Tibial nerve (tissue), 4 donors: Measurements from ENCODE around the gene TLE3. TPM values are rescaled to one million over a fixed set of nuclear protein-coding genes. Genes with fewer than 3 reads are reported as not detected.
A peak's percentile ranks its signal among the peaks of the same experiment; 100 is the strongest.

ENCODE experiments used
- DNase-seq, 2 donors: peaks; one replicate each; pipeline ENCODE4 v3.0.0-alpha.2; 2019; ENCODE audit warnings: low spot score in 2 of 2
- H3K27ac ChIP-seq, 4 donors: fragments of 200-600 bp; sonication (generic) in 3 of 4; one replicate each; pipeline ENCODE4 v1.5.1; 2017 to 2019; ENCODE audit warnings: mild to moderate bottlenecking in 1 of 4
- H3K27me3 ChIP-seq, 2 donors: fragments of 200-600 bp; sonication (generic) in 1 of 2; one replicate each; pipeline versions ENCODE4 v1.5.1 to v1.6.0; 2017 to 2019
- H3K36me3 ChIP-seq, 3 donors: fragments of 200-600 bp; sonication (generic); one replicate each; pipeline ENCODE4 v1.5.1; 2018 to 2019
- H3K4me1 ChIP-seq, 4 donors: fragments of 200-600 bp; sonication (generic) in 3 of 4; one replicate each; pipeline ENCODE4 v1.5.1; 2017 to 2019
- H3K4me3 ChIP-seq, 4 donors: fragments of 200-600 bp; sonication (generic) in 3 of 4; one replicate each; pipeline ENCODE4 v1.5.1; 2017 to 2019; ENCODE audit warnings: mild to moderate bottlenecking in 1 of 4, moderate library complexity in 1 of 4
- H3K9me3 ChIP-seq, 4 donors: fragments of 200-600 bp; sonication (generic) in 3 of 4; one replicate each; pipeline ENCODE4 v1.5.1; 2017 to 2019
- CTCF ChIP-seq, 5 experiments: fragments of 200-600 bp in 3 of 5; fragments of 450-650 bp in 2 of 5; sonication (generic) in 3 of 5; IDR thresholded peaks; one replicate each; pipeline ENCODE4 v1.5.1; 2016 to 2019; ENCODE audit warnings: antibody characterized with exemption in 5 of 5, mild to moderate bottlenecking in 3 of 5, moderate library complexity in 2 of 5
- EP300 ChIP-seq, 2 donors: sonication (generic); formaldehyde crosslinking; IDR thresholded peaks; one replicate each; pipeline ENCODE4 v1.6.1; 2017; ENCODE audit warnings: antibody characterized with exemption in 2 of 2, mild to moderate bottlenecking in 1 of 2
- POLR2A ChIP-seq, 2 donors: fragments of 450-650 bp; IDR thresholded peaks; one replicate each; pipeline ENCODE4 v1.6.1; 2017; ENCODE audit warnings: antibody characterized with exemption in 2 of 2, mild to moderate bottlenecking in 2 of 2, moderate library complexity in 2 of 2
- WGBS, 2 donors: methylation state at CpG; one replicate each; pipeline ENCODE4 v1.1.5; 2018; 5-methylcytosine and 5-hydroxymethylcytosine counted together
- total RNA-seq, 4 donors: library from RNA; depleted of rRNA; stranded (reverse); fragments of >200 nt; gene quantifications; one replicate each; pipeline ENCODE4 v1.1.0, GENCODE V29; 2016

Gene TLE3
- total RNA-seq, 4 donors from 2014 or later, result 62.4 to 91.6 (median 76.9) TPM

GRCh38 chr15:70111203-70112073, 13.7 kb upstream of the TLE3 start:
- H3K27ac ChIP-seq, result peak overlapping the region; percentile 69 to 89 (median 82)
- TF ChIP-seq CTCF (IDR thresholded peaks at IDR 0.05) (no peak), EP300 (IDR thresholded peaks at IDR 0.05) (peak; percentile 25 to 91), POLR2A (IDR thresholded peaks at IDR 0.05) (peak in 1 of 2 donors; percentile 21)
- H3K36me3 ChIP-seq, result no peaks in the 10 kb centered on the region
- peaks cover 0 to 23% (median 11%) of the 10 kb centered on the region in 4 donors for H3K4me1 ChIP-seq
- WGBS, 2 donors, result 7 to 8% methylated on average over 8 of the region's 8 CpGs
- H3K27me3 ChIP-seq, result no peaks in the 10 kb centered on the region
- H3K4me3 ChIP-seq, result peak overlapping the region in 2 of 4 donors; percentile 23 to 40
- peak; percentile 49 to 83 for DNase-seq
- no peaks in the 10 kb centered on the region for H3K9me3 ChIP-seq

DNA sequence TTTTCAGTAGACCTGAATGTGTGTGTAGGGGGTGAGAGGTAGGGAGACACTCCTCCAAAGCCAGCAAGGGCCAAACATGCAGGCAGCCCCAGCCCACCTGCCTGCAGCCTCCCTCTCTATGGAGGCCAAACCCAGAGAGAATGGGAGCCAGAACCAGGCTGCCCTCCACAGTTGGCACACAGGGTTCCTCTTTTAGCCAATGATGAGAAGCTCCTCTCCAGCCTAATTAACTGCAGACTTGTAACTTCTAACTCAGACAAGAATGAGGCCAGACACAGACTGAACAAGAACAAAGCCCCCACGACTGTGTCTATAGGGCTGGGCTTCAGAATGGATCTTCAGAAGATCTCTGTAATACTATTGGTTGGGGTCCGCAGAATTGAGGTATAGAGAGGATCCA, 12.3 kb upstream of the TLE3 start:
- Histone ChIP-seq H3K36me3 (no peaks in the 10 kb centered on the region), H3K27ac (peak overlapping the region in 1 of 4 donors; percentile 89), H3K4me3 (no peak overlapping the region), H3K27me3 (no peaks in the 10 kb centered on the region), H3K4me1 (peaks cover 0 to 23% (median 11%) of the 10 kb centered on the region in 4 donors), H3K9me3 (no peaks in the 10 kb centered on the region)
- WGBS, 2 donors, result 98 to 100% methylated on average over 2 of the region's 2 CpGs
- no peak for DNase-seq
- TF ChIP-seq CTCF (IDR thresholded peaks at IDR 0.05) (no peak), POLR2A (IDR thresholded peaks at IDR 0.05) (no peak), EP300 (IDR thresholded peaks at IDR 0.05) (no peak)

DNA sequence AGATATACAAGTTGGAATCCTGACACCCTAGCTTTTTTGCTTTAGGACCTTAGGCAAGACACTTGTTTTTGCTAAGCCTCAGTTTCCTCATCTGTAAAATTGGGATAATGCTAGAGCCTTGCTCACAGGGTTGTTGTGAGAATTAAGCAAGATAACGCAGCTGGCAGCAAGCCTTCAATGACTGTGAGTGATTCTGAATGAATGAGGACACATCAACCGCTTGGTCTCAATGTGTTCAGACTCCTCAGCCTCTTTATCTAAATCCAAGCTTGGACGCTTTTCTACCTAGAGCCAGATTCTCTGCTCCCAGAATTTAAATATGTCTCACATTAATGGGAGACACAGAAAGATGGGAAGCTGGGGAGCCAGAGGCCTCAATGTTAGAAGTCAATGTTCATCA, 11.8 kb upstream of the TLE3 start:
- Histone ChIP-seq H3K36me3 (no peaks in the 10 kb centered on the region), H3K27me3 (no peaks in the 10 kb centered on the region), H3K9me3 (no peaks in the 10 kb centered on the region), H3K27ac (no peak overlapping the region), H3K4me1 (peaks cover 0 to 23% (median 11%) of the 10 kb centered on the region in 4 donors), H3K4me3 (no peak overlapping the region)
- no peak for DNase-seq
- TF ChIP-seq POLR2A (IDR thresholded peaks at IDR 0.05), result no peak
- TF ChIP-seq CTCF (IDR thresholded peaks at IDR 0.05), result no peak
- no peak for TF ChIP-seq EP300 (IDR thresholded peaks at IDR 0.05)
- 91 to 96% methylated on average over 3 of the region's 3 CpGs for WGBS, 2 donors

DNA sequence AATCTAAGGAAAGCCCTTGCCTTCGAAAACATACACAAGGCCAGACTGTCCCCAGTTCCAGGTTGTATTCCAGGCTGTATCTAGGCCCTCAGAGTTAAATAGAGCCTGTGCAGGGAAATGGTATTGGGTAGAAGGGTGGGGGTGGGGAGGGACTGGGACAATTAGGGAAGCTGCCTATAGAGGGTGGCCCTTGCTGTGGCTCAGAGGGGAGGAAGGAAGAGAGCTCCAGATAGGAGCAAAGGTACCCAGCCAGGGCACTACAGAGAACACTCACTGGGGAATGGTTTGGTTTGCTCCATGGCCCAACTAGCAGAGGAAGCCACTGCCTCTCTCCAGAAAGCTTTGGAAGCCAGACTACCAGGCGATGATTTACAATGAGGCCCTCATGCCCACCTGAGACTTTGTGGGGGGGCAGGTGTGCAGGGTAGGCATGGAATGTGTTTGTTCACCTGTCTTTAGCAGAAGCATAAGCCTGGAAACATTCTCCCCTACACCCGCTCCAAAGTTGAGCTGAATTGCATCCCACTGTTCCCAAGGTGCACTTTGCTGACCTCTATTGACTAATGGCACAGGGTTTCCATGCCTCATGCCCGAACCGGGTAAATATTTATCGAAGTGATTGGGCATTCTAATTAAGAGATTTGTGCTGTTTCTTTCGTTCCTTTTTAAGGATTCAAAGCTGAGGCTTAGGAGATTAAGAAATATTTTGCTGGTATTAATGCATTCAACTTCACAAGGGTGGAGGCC, 6.3 kb upstream of the TLE3 start:
- WGBS, 2 donors, result 76 to 79% methylated on average over 7 of the region's 7 CpGs
- Histone ChIP-seq H3K4me3 (no peak overlapping the region), H3K36me3 (no peaks in the 10 kb centered on the region), H3K4me1 (peaks cover 0 to 25% (median 18%) of the 10 kb centered on the region in 4 donors), H3K9me3 (no peaks in the 10 kb centered on the region), H3K27me3 (no peaks in the 10 kb centered on the region), H3K27ac (no peak overlapping the region)
- DNase-seq, result no peak
- TF ChIP-seq EP300 (IDR thresholded peaks at IDR 0.05) (no peak), CTCF (IDR thresholded peaks at IDR 0.05) (no peak), POLR2A (IDR thresholded peaks at IDR 0.05) (no peak)

GRCh38 chr15:70102827-70103226, 5.1 kb upstream of the TLE3 start:
- WGBS, 2 donors, result 91% methylated on average over 3 of the region's 3 CpGs
- no peak overlapping the region for H3K4me3 ChIP-seq
- H3K27me3 ChIP-seq, result no peaks in the 10 kb centered on the region
- H3K27ac ChIP-seq, result no peak overlapping the region
- TF ChIP-seq CTCF (IDR thresholded peaks at IDR 0.05) (no peak), EP300 (IDR thresholded peaks at IDR 0.05) (no peak), POLR2A (IDR thresholded peaks at IDR 0.05) (no peak)
- no peak for DNase-seq
- H3K9me3 ChIP-seq, result no peaks in the 10 kb centered on the region
- H3K36me3 ChIP-seq, result no peaks in the 10 kb centered on the region
- peaks cover 0 to 35% (median 22%) of the 10 kb centered on the region in 4 donors for H3K4me1 ChIP-seq
